Loucy (cell line): ENCODE results near the gene SLC25A42.

ENCODE experiments used
- CTCF ChIP-seq: fragments of 200-600 bp; sonication (generic); conservative IDR thresholded peaks from 2 replicates; pipeline ENCODE4 v1.5.1; 2014; ENCODE audit warnings: mild to moderate bottlenecking, antibody characterized with exemption, low read length
- EZH2phosphoT487 ChIP-seq: fragments of 200-600 bp; IDR thresholded peaks from 2 replicates; pipeline ENCODE4 v1.6.1; 2018; ENCODE audit warnings: antibody characterized with exemption, mild to moderate bottlenecking, moderate library complexity, borderline replicate concordance

- no peak for TF ChIP-seq CTCF
- TF ChIP-seq EZH2phosphoT487 = no peak
These were observed 43.9 kb downstream of the SLC25A42 start for GRCh38 chr19:19107654-19108053.
